ENCODE results near the gene POLR3GL.
A peak's percentile ranks its signal among the peaks of the same experiment; 100 is the strongest.

The POLR3GL gene

GRCh38 chr1:145974721-145975120 lies 10.2 kb downstream of the POLR3GL start:
- DNase-seq (ENCODE audit: low read depth in 2 of 2): no peak

- no peak for DNase-seq (ENCODE audit: low read depth in 2 of 2)
These were observed 10.7 kb downstream of the POLR3GL start for GRCh38 chr1:145975216-145975615.

GRCh38 chr1:145977016-145977415 lies 12.5 kb downstream of the POLR3GL start:
- no peak for DNase-seq (ENCODE audit: low read depth in 2 of 2)

GRCh38 chr1:145977486-145978470 lies 13.3 kb downstream of the POLR3GL start:
- DNase-seq (ENCODE audit: low read depth in 2 of 2): peak in 1 of 2 experiments; percentile 59

GRCh38 chr1:145978471-145978853 lies 14.0 kb downstream of the POLR3GL start:
- no peak for DNase-seq (ENCODE audit: low read depth in 2 of 2)

GRCh38 chr1:145978854-145979745 lies 14.6 kb downstream of the POLR3GL start:
- peak; percentile 65 to 73 for DNase-seq (ENCODE audit: low read depth in 2 of 2)

GRCh38 chr1:145979746-145980456 lies 15.4 kb downstream of the POLR3GL start:
- DNase-seq (ENCODE audit: low read depth in 2 of 2): no peak

- no peak for DNase-seq (ENCODE audit: low read depth in 2 of 2)
These were observed 16.0 kb downstream of the POLR3GL start for GRCh38 chr1:145980457-145980994.

- no peak for DNase-seq (ENCODE audit: low read depth in 2 of 2)
These were observed 17.7 kb downstream of the POLR3GL start for GRCh38 chr1:145982010-145982723.

GRCh38 chr1:145983206-145983675 lies 18.8 kb downstream of the POLR3GL start:
- DNase-seq (ENCODE audit: low read depth in 2 of 2): no peak

- DNase-seq (ENCODE audit: low read depth in 2 of 2): no peak
These were observed 19.7 kb downstream of the POLR3GL start for GRCh38 chr1:145983960-145984830.

GRCh38 chr1:145985129-145985501 lies 20.6 kb downstream of the POLR3GL start:
- no peak for DNase-seq (ENCODE audit: low read depth in 2 of 2)

- DNase-seq (ENCODE audit: low read depth in 2 of 2): no peak
These were observed 21.3 kb downstream of the POLR3GL start for GRCh38 chr1:145985502-145986439.

GRCh38 chr1:145986551-145986950 lies 22.1 kb downstream of the POLR3GL start:
- no peak for DNase-seq (ENCODE audit: low read depth in 2 of 2)

GRCh38 chr1:145987926-145988325 lies 23.4 kb downstream of the POLR3GL start:
- no peak for DNase-seq (ENCODE audit: low read depth in 2 of 2)

- no peak for DNase-seq (ENCODE audit: low read depth in 2 of 2)
These were observed 24.3 kb downstream of the POLR3GL start for GRCh38 chr1:145988773-145989172.

GRCh38 chr1:145990249-145990855 lies 25.9 kb downstream of the POLR3GL start:
- DNase-seq (ENCODE audit: low read depth in 2 of 2): no peak

- DNase-seq (ENCODE audit: low read depth in 2 of 2): no peak
These were observed 27.4 kb downstream of the POLR3GL start for GRCh38 chr1:145991735-145992412.

Measured in stimulated activated CD4-positive, alpha-beta T cell treated with anti-CD3 and anti-CD28 coated beads, Interleukin-12 subunit alpha, Interleukin-12 subunit beta, amount 100 ng/mL, for 24 hours (primary cell).